HEK293 (cell line): ENCODE measurements around the gene SEMA3D.

Experiments used
- ATF2 ChIP-seq: fragments of 450-650 bp; formaldehyde crosslinking; IDR thresholded peaks from 2 replicates; pipeline ENCODE4 v1.5.1; 2016; ENCODE audit warnings: missing biosample characterization, missing genetic modification characterization, low read depth
- CTCF ChIP-seq: fragments of 450-650 bp; formaldehyde crosslinking; IDR thresholded peaks from 2 replicates; pipeline ENCODE4 v1.5.1; 2016; ENCODE audit warnings: missing biosample characterization, missing genetic modification characterization
- ELK4 ChIP-seq: IDR thresholded peaks from 2 replicates; pipeline ENCODE4 v1.6.1; 2011; ENCODE audit warnings: mild to moderate bottlenecking, low read depth, low read length, borderline replicate concordance
- REST ChIP-seq: fragments of 450-650 bp; formaldehyde crosslinking; IDR thresholded peaks from 2 replicates; pipeline ENCODE4 v1.5.1; 2016; ENCODE audit warnings: missing biosample characterization, missing genetic modification characterization
- ZBTB8A ChIP-seq: fragments of 450-650 bp; formaldehyde crosslinking; IDR thresholded peaks from 2 replicates; pipeline ENCODE4 v1.5.1; 2016; ENCODE audit warnings: missing biosample characterization, missing genetic modification characterization
- ZFP37 ChIP-seq: fragments of 450-650 bp; formaldehyde crosslinking; IDR thresholded peaks from 2 replicates; pipeline ENCODE4 v1.5.1; 2016; ENCODE audit warnings: missing biosample characterization, missing genetic modification characterization
- ZNF184 ChIP-seq: fragments of 450-650 bp; IDR thresholded peaks from 2 replicates; pipeline ENCODE4 v1.5.1; 2018; ENCODE audit warnings: missing biosample characterization, mild to moderate bottlenecking, missing genetic modification characterization
- ZNF24 ChIP-seq: fragments of 450-650 bp; formaldehyde crosslinking; IDR thresholded peaks from 2 replicates; pipeline ENCODE4 v1.5.1; 2016; ENCODE audit warnings: missing biosample characterization, missing genetic modification characterization
- ZNF341 ChIP-seq: fragments of 450-650 bp; formaldehyde crosslinking; IDR thresholded peaks from 2 replicates; pipeline ENCODE4; 2016; ENCODE audit warnings: low read depth, missing biosample characterization, missing genetic modification characterization
- ZNF530 ChIP-seq: fragments of 450-650 bp; formaldehyde crosslinking; IDR thresholded peaks from 2 replicates; pipeline ENCODE4 v1.5.1; 2016; ENCODE audit warnings: low read depth, missing biosample characterization, missing genetic modification characterization
- ZNF626 ChIP-seq: fragments of 450-650 bp; sonication (Bioruptor Pico); formaldehyde crosslinking; IDR thresholded peaks from 2 replicates; pipeline ENCODE4 v1.5.1; 2018; ENCODE audit warnings: missing biosample characterization, missing genetic modification characterization, inconsistent platforms
- ZNF785 ChIP-seq: fragments of 450-650 bp; formaldehyde crosslinking; IDR thresholded peaks from 2 replicates; pipeline ENCODE4 v1.5.1; 2016; ENCODE audit warnings: missing biosample characterization, missing genetic modification characterization
- ZXDB ChIP-seq: fragments of 450-650 bp; formaldehyde crosslinking; IDR thresholded peaks from 2 replicates; pipeline ENCODE4 v1.5.1; 2016; ENCODE audit warnings: missing biosample characterization, missing genetic modification characterization

- no peak for TF ChIP-seq CTCF (tag by site-specific recombination)
- no peak for TF ChIP-seq REST
- no peak for TF ChIP-seq ZNF626 (tag by site-specific recombination)
- no peak for TF ChIP-seq ZNF24 (tag by site-specific recombination)
- no peak for TF ChIP-seq ZNF341 (tag by site-specific recombination)
- no peak for TF ChIP-seq ZFP37 (tag by site-specific recombination)
- no peak for TF ChIP-seq ZNF530
- TF ChIP-seq ATF2 (tag by site-specific recombination) = no peak
- no peak for TF ChIP-seq ZBTB8A (tag by site-specific recombination)
- TF ChIP-seq ZNF184 (tag by site-specific recombination) = no peak
- TF ChIP-seq ELK4 = no peak
- TF ChIP-seq ZNF785 (tag by site-specific recombination) = no peak
- no peak for TF ChIP-seq ZXDB
These were observed 14.4 kb upstream of the SEMA3D start for GRCh38 chr7:85201209-85201608.
